Putamen (tissue), 1 donor: Measurements from ENCODE around the gene GPRIN2.

Source experiments
- DNase-seq: peaks from one replicate; pipeline ENCODE4 v3.0.0-alpha.2; 2016; ENCODE audit warnings: low spot score

GPRIN2 gene

GRCh38 chr10:46549171-46550075 is 7.0 kb downstream of the GPRIN2 start:
- no peak for DNase-seq

- no peak for DNase-seq
These were observed 7.9 kb downstream of the GPRIN2 start for GRCh38 chr10:46548498-46549090.

GRCh38 chr10:46547541-46548497 is 8.6 kb downstream of the GPRIN2 start:
- no peak for DNase-seq

- DNase-seq, result no peak
These were observed 9.6 kb downstream of the GPRIN2 start for GRCh38 chr10:46546591-46547540.

- DNase-seq, result no peak
These were observed 10.4 kb downstream of the GPRIN2 start for GRCh38 chr10:46545861-46546590.

- DNase-seq, result no peak
These were observed 11.3 kb downstream of the GPRIN2 start for GRCh38 chr10:46544989-46545791.

GRCh38 chr10:46543466-46544377 is 12.7 kb downstream of the GPRIN2 start:
- DNase-seq, result no peak

- no peak for DNase-seq
These were observed 13.6 kb downstream of the GPRIN2 start for GRCh38 chr10:46542567-46543465.

- no peak for DNase-seq
These were observed 14.5 kb downstream of the GPRIN2 start for GRCh38 chr10:46541735-46542566.

GRCh38 chr10:46541017-46541661 is 15.3 kb downstream of the GPRIN2 start:
- DNase-seq, result no peak

GRCh38 chr10:46540412-46541016 is 15.9 kb downstream of the GPRIN2 start:
- no peak for DNase-seq

- DNase-seq, result no peak
These were observed 16.7 kb downstream of the GPRIN2 start for GRCh38 chr10:46539596-46540411.

GRCh38 chr10:46538717-46539426 is 17.6 kb downstream of the GPRIN2 start:
- DNase-seq, result no peak

GRCh38 chr10:46538155-46538554 is 18.3 kb downstream of the GPRIN2 start:
- DNase-seq, result no peak
